Nephron progenitor cell (in vitro differentiated cells): ENCODE measurements around the gene ANKH.

ENCODE experiments used
- DNase-seq: peaks from one replicate; pipeline ENCODE4 v3.0.0; 2021
- H3K27ac Mint-ChIP-seq: 2 replicates; pipeline ENCODE4 v1.8.0; 2021; ENCODE audit warnings: mild to moderate bottlenecking, moderate library complexity, mixed read lengths
- H3K27me3 Mint-ChIP-seq: 2 replicates; pipeline ENCODE4 v1.8.0; 2021; ENCODE audit warnings: mild to moderate bottlenecking, low read depth, mixed read lengths; ENCODE audit not compliant: poor library complexity
- H3K36me3 Mint-ChIP-seq: 2 replicates; pipeline ENCODE4 v1.8.0; 2021; ENCODE audit warnings: low read depth, mixed read lengths
- H3K4me1 Mint-ChIP-seq: 2 replicates; pipeline ENCODE4 v1.8.0; 2021; ENCODE audit warnings: mixed read lengths
- H3K4me3 Mint-ChIP-seq: 2 replicates; pipeline ENCODE4 v1.8.0; 2021; ENCODE audit warnings: mild to moderate bottlenecking, moderate library complexity, mixed read lengths
- H3K9me3 Mint-ChIP-seq: 2 replicates; pipeline ENCODE4 v1.8.0; 2021; ENCODE audit warnings: mild to moderate bottlenecking, moderate library complexity, mixed read lengths
- TF ChIP-seq, protein P1 (sequence below): fragments of 200-600 bp; sonication (generic); IDR thresholded peaks from 2 replicates; pipeline ENCODE4 v1.5.0; 2021; ENCODE audit warnings: antibody characterized with exemption

The ANKH gene

DNA sequence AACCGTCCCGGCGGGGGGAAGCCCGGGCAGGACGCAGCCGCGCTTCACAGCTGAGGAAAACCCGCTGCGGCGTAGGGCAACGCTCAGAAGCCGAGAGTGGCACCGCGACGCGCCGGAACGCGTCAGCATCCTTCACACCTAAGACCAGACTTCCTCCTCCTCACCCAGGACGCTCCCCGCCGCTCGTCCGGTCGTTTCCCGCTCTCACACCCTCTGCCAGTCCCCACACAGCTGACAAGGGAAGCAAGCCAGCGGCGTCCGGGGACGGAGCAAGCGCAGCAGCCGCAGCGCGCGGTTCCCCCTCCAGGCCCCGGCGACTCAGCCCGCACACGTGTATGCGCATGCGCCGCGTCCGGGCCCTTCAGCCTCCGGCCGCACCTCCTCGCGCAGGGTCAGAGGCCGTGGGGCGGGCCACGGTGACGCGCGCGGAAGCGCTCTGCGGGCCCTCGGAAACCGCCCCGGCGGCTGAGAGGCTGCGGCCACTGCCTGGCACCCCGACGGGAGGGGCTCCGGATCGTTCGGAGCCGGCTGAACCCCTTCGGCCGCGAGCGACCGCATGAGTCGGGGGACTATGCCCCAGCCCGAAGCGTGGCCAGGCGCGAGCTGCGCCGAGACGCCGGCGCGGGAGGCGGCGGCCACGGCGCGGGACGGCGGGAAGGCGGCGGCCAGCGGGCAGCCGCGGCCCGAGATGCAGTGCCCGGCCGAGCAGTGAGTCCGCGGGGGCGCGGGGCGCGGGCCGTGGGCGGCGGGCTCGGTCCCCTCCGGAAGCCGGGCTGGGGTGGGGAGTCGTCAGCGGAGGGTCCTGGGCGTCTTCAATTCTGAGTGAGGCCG lies 207.1 kb downstream of the ANKH start, which contains the start of gene OTULIN:
OTULIN (plus strand) TSS at position 449 of the 831 bp plus-strand sequence; CDS start at position 557, 108 bp downstream.
- peaks cover 32% of the 10 kb centered on the region for H3K36me3 Mint-ChIP-seq
- H3K9me3 Mint-ChIP-seq, result peaks cover 8% of the 10 kb centered on the region
- peak; percentile 88 for DNase-seq
- peaks cover 46% of the 10 kb centered on the region for H3K4me1 Mint-ChIP-seq
- peak within 1 kb of the TSS; percentile 79 for H3K27ac Mint-ChIP-seq
- H3K4me3 Mint-ChIP-seq, result peak within 1 kb of the TSS; percentile 94
- peaks cover 3% of the 10 kb centered on the region for H3K27me3 Mint-ChIP-seq
- TF ChIP-seq, protein P1, sequence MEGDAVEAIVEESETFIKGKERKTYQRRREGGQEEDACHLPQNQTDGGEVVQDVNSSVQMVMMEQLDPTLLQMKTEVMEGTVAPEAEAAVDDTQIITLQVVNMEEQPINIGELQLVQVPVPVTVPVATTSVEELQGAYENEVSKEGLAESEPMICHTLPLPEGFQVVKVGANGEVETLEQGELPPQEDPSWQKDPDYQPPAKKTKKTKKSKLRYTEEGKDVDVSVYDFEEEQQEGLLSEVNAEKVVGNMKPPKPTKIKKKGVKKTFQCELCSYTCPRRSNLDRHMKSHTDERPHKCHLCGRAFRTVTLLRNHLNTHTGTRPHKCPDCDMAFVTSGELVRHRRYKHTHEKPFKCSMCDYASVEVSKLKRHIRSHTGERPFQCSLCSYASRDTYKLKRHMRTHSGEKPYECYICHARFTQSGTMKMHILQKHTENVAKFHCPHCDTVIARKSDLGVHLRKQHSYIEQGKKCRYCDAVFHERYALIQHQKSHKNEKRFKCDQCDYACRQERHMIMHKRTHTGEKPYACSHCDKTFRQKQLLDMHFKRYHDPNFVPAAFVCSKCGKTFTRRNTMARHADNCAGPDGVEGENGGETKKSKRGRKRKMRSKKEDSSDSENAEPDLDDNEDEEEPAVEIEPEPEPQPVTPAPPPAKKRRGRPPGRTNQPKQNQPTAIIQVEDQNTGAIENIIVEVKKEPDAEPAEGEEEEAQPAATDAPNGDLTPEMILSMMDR, result no peak

DNA sequence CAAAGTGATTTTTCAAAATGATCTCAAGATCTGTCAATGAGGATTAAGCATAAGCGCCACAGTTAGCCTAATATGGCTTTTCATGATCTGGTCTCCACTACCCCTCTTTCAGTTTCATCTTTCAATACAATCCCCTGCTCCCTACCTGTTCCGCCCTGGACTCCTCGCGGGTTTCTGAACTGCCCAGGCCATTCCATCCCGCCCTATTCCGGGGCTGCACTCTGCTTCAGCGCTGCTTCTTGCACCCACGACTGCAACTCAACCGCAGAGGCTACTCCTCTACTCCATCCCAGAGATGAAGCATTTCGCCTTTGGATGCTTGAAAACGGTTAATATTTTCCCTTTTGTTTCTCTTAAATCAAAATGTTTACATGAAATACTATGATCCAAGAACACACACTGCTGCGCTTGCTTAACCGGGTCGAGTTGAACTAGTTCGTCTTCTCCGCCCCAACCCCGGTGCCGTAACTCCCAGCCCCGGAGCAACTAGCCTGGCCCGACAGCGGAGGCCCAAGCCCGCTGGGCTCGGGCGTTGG lies 207.8 kb downstream of the ANKH start:
- TF ChIP-seq, protein P1, result no peak
- peak overlapping the region; percentile 93 for H3K4me3 Mint-ChIP-seq
- H3K27ac Mint-ChIP-seq, result peak overlapping the region; percentile 46
- peaks cover 32% of the 10 kb centered on the region for H3K36me3 Mint-ChIP-seq
- peaks cover 46% of the 10 kb centered on the region for H3K4me1 Mint-ChIP-seq
- H3K27me3 Mint-ChIP-seq, result peaks cover 3% of the 10 kb centered on the region
- peak; percentile 23 for DNase-seq
- peaks cover 8% of the 10 kb centered on the region for H3K9me3 Mint-ChIP-seq

DNA sequence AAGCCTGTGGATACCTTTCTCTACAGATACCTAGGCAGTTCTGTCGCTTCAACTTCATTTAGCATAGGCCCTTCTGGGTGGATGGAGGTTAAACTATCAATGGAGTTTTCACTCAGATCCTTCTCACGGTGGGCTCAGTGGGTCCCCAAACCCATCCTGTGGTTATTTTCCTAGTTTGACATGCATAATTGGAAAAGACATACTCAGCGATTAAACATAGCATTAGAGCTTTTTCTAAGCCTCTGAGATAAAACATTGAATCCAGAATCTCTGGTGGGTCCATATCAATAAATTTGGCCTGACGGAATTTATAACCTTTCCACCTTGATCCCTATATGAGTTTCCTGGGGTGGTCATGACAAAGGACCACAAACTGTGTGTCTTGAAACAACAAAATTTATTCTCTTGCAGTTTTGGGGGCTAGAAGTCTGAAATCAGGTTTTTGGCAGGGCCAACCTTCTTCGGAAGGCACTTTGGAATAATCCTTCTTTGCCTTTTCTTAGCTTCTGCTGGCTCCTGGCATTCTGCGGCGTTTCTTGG lies 208.8 kb downstream of the ANKH start:
- TF ChIP-seq, protein P1, result no peak
- Mint-ChIP-seq H3K27ac (no peak overlapping the region), H3K27me3 (peaks cover 3% of the 10 kb centered on the region)

DNA sequence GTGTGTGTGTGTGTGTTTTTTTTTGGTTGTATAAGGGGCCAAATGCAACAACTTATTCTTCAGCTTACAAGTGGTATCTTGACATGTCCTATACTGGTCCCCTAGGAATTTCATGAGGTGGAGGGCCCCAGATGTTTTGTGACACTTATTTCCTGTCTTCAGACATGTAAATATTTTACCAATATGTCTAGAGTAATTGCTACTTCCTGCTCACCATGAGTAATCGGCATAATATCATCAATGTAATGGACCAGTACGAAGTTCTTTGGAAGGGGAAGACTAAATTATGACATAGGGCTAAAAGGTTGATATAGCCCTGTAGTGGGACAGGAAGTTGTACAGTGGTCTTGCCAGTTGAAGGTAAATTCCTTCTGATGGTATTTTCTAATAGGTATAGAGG lies 210.7 kb downstream of the ANKH start:
- no peak for DNase-seq
- Mint-ChIP-seq H3K27ac (no peak overlapping the region), H3K4me1 (peaks cover 23% of the 10 kb centered on the region), H3K27me3 (peaks cover 8% of the 10 kb centered on the region), H3K4me3 (no peak overlapping the region), H3K9me3 (peaks cover 8% of the 10 kb centered on the region), H3K36me3 (peaks cover 21% of the 10 kb centered on the region)
- TF ChIP-seq, protein P1, result no peak

More for the DNA sequence above, 208.8 kb downstream of the ANKH start:
- Mint-ChIP-seq H3K9me3 (peaks cover 8% of the 10 kb centered on the region), H3K4me3 (peak overlapping the region; percentile 93), H3K4me1 (peaks cover 38% of the 10 kb centered on the region), H3K36me3 (peaks cover 25% of the 10 kb centered on the region)
- no peak for DNase-seq

DNA sequence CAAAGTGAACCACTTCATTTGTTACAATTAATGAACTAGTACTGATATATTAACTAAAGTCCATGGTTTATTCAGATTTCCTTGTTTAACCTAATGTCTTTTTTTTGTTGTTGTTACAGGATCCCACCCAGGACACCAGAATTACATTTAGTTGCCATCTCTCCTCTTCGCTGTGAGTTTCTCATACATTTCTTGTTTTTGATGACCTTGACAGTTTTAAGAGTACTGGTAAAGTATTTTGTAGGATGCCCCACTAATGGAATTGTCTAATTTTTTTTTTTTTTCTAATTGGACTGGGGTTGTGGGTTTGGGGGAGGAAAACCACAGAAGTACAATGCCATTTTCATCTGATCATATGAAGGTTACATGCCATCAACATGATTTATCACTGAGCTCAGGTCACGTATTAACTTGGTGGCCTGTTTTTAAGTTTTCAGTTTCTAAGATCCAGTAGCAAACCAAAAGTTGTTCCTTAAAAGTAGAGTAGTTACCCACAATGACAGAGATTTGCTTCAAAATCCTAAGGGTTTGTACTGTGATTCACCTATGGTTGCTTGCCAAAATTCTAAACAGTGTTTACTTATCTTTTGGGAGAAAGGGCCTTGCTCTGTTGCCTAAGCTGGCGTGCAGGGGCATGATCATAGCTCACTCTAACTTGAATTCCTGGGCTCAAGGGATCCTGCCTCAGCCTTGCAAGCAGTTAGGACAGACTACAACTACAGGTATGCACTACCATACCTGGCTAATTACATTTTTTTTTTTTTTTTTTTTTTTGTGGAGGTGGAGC lies 211.6 kb downstream of the ANKH start:
- no peak overlapping the region for H3K4me3 Mint-ChIP-seq
- H3K27me3 Mint-ChIP-seq, result peaks cover 17% of the 10 kb centered on the region
- peaks cover 8% of the 10 kb centered on the region for H3K9me3 Mint-ChIP-seq
- peaks cover 21% of the 10 kb centered on the region for H3K36me3 Mint-ChIP-seq
- DNase-seq, result no peak
- no peak overlapping the region for H3K27ac Mint-ChIP-seq
- H3K4me1 Mint-ChIP-seq, result peaks cover 15% of the 10 kb centered on the region
- TF ChIP-seq, protein P1, result no peak
